ENCODE measurements around the gene KIF11.

The KIF11 gene

DNA sequence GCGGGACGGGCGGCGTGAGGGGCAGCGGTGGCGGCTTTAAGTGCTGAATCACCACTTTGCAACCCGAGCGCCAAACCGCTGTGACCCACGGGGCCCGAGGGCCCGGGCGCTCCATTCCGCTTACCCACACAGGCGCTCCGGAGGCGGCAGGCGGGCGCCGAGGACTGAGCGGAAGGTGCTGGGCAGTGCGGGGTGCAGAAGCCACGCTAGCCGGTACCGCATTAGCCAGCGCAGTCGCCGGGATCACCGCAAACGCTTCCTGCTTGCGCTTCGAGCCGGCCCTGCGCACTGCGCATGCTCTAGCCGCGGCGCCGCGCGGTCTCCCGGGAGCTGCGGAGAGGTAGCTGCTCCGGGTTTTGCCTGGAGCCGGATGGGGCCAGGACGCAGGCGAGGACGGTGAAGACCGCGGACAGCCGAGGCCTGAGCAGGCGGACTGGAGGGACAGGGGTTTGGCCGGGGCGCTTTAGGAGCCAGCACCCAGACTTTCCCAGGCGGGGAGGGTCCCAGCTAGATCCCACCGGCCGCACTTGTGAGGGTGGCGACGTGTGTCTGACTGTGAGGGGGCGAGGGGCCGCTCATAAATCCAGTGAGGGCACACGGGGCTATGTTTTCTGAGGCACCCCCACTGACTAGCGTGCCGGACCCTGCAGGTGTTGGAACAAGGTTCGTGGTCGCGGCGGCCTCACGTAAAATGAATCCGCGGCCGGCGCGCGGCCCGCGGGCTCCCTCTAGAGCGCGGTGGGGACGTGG, 19.0 kb upstream of the KIF11 start, which contains the start of gene IDE:
Gene IDE, minus strand, starts transcription at position 296 of the 750 bp plus-strand sequence. Its CDS starts 74 bp downstream, at position 222.
- peak; percentile 84 for TF ChIP-seq CTCF (IDR thresholded peaks at IDR 0.05)

- TF ChIP-seq CTCF (IDR thresholded peaks at IDR 0.05) = peak; percentile 3; the same call in 1 of the 2 replicates
Measured at GRCh38 chr10:92574548-92575261, 18.2 kb upstream of the KIF11 start.

DNA sequence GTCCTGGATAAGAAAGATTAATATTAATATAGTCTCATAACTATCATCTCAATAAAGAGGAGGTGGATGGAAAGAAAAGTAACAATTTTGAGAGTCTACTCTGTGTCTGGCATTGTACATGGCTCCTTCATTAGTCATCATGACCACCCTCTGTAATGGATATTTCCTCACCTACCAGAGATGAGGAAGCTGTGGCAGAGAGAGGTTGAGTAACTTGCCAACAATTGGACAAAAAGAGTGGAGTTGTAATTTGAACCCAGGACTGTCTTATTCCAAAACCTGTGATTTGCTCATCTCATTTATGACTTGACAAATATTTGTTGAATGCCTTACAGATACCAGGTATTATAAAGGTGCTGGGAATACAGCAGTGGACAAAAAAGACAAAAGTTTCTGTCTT, 17.0 kb upstream of the KIF11 start:
- TF ChIP-seq CTCF (IDR thresholded peaks at IDR 0.05) = no peak

DNA sequence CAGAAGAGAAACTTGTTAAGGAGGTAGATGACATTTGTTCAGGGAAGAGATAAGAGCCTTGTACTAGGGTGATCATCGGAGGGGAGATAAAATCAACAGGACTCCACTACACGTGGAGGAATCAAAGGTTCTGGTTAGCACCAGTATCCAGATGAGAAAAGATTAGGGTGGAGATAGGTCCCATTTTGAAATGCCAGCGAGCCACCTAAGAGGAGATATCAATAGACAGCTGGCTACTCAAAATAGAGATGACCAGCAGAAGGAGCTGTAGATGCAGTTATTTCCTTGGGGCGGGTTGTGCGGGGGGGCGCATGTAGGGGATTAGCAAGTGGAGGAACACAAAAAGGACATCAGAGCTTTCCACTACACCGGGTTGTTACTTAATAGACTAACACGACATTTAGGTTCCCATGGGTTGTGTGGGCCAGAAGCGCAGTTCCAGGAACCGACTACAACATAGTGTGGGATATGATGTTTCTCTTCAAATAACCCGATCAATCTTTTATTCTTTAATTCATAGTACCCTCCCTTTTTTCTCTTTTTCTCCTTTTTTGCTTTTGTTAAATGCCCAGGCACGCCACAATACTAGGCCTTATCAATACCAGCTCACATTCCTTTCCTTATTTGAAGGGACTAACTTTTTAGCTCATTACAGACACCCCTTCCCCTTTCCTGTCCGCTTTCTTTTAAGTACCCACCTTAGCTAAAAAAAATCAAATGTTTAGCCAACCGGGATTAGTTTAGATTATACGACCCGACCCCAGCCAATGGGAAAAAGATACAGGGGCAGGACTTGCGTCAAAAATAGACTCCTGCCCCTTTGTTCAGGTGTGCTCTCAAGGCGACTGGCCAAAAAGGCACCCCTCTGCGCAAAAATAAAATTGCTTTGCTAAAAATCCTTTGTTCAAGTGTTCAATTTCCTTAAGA, 2.0 kb upstream of the KIF11 start:
- no peak for TF ChIP-seq CTCF (IDR thresholded peaks at IDR 0.05)

GRCh38 chr10:92591550-92592022, 1.3 kb upstream of the KIF11 start:
- no peak for TF ChIP-seq CTCF (IDR thresholded peaks at IDR 0.05)

DNA sequence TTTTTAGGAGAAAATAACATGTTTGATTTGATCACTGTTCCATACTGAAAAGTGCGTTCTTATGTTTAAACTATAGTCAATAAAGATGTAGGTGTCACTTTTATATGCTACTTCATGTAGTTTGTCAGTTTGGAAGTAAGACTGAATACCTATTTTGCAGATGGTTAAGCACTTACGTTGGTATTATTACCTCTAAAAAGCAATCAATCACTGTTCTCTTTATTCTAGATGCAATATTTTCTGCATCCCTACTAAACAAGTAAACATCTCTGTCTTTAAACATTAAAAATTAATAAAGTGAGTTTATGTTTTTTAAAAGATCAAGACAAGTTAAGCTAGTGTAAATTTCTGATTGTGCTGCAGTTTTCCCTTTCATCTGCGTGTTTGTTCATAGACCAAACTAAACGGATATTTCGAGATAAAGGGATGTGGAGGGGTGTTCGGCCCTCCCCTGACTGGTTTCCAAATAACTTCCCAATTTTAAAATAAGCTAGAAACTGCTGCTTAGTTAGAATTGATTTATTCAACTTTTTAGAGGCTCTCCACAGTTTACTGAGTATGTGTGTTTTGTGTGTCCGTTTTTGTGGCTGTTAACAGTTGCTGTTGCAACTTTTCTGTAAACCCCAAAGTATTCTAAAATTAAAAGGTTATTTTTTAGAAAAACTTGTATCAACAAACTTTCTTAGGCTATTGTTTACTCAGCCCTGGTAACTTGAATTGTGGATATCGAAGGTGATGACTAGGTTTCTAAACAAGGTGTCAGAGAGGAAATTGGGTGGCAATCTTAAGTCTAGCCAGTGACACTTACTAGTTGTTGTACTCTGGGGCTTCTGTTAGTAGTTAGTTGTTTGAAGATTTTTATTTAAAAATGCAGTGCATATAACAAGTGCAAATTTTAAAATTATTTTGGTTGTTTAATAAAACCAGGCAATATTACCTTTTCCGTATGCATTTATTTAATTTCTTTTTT, 974 bp downstream of the KIF11 start:
- no peak for TF ChIP-seq CTCF (IDR thresholded peaks at IDR 0.05)
